Middle frontal gyrus (tissue), 1 donor: Measurements from ENCODE around the gene KANK3.
"Not testable (repeated sequence)": the region's sequence is repeated elsewhere in the genome, so short reads cannot be mapped to it uniquely, and the experiment has no call there.

Experiments
- DNase-seq: peaks from one replicate; pipeline ENCODE4 v3.0.0-alpha.2; 2015; ENCODE audit warnings: low spot score; ENCODE audit errors: extremely low spot score

The KANK3 gene

GRCh38 chr19:8342684-8343482 is at the start of gene KANK3:
KANK3 (minus strand) TSS chr19:8343262; CDS start chr19:8337828, 5,434 bp downstream.
- peak; percentile 74 for DNase-seq

- no peak for DNase-seq
These were observed 49.0 kb upstream of the KANK3 start for GRCh38 chr19:8392017-8392591.

GRCh38 chr19:8391198-8392016 is 48.3 kb upstream of the KANK3 start:
- DNase-seq: no peak

GRCh38 chr19:8390617-8390981 is 47.5 kb upstream of the KANK3 start:
- peak; percentile 76 for DNase-seq

GRCh38 chr19:8389891-8390616 is 47.0 kb upstream of the KANK3 start, which contains the start of gene RAB11B:
RAB11B (plus strand) TSS chr19:8390360; CDS start chr19:8390417, 57 bp downstream.
- peak; percentile 99 for DNase-seq

- no peak for DNase-seq
These were observed 45.5 kb upstream of the KANK3 start for GRCh38 chr19:8388612-8388958.

- DNase-seq: no peak
These were observed 44.9 kb upstream of the KANK3 start for GRCh38 chr19:8387688-8388611.

GRCh38 chr19:8386990-8387389 is 43.9 kb upstream of the KANK3 start:
- no peak for DNase-seq

GRCh38 chr19:8386419-8386818 is 43.4 kb upstream of the KANK3 start:
- not testable (repeated sequence) for DNase-seq

GRCh38 chr19:8385566-8385965 is 42.5 kb upstream of the KANK3 start:
- not testable (repeated sequence) for DNase-seq

- not testable (repeated sequence) for DNase-seq
These were observed 42.0 kb upstream of the KANK3 start for GRCh38 chr19:8385103-8385502.

GRCh38 chr19:8384569-8384968 is 41.5 kb upstream of the KANK3 start:
- not testable (repeated sequence) for DNase-seq

GRCh38 chr19:8379156-8379891 is 36.3 kb upstream of the KANK3 start:
- not testable (repeated sequence) for DNase-seq

- DNase-seq: no peak
These were observed 34.5 kb upstream of the KANK3 start for GRCh38 chr19:8377598-8377997.

GRCh38 chr19:8376373-8376974 is 33.4 kb upstream of the KANK3 start:
- not testable (repeated sequence) for DNase-seq

GRCh38 chr19:8375766-8376165 is 32.7 kb upstream of the KANK3 start:
- DNase-seq: not testable (repeated sequence)

GRCh38 chr19:8373867-8374813 is 31.1 kb upstream of the KANK3 start:
- DNase-seq: no peak
